Endothelial cell of umbilical vein (primary cell): Measurements from ENCODE around the gene C19orf85. TPM values are rescaled to one million over a fixed set of nuclear protein-coding genes. Genes with fewer than 3 reads are reported as not detected.
A peak's percentile ranks its signal among the peaks of the same experiment; 100 is the strongest.

ENCODE experiments used
- BruUV-seq: library from RNA; stranded (reverse); fragments of 400-500 nt; replicated peaks from 2 replicates; lab custom pipeline; 2021; lab: Mats Ljungman, UMichigan
- CTCF ChIA-PET: fragments of 300-600, 350-600 bp; sonication (Branson Sonifier 250); formaldehyde crosslinking; loops from one replicate; lab custom pipeline; 2021; ENCODE audit warnings: antibody characterized with exemption, inconsistent platforms; lab: Charles Lee
- POLR2A ChIA-PET: fragments of 300-600, 350-600 bp; sonication (Branson Sonifier 250); formaldehyde crosslinking; loops from one replicate; lab custom pipeline; 2021; ENCODE audit warnings: antibody characterized with exemption, inconsistent platforms; lab: Charles Lee
- DNase-seq: peaks from one replicate; pipeline ENCODE4 v3.0.0-alpha.2; 2011; ENCODE audit warnings: low read depth, low spot score
- FAIRE-seq: peaks from 2 replicates; lab custom pipeline; 2011; peaks lifted over from hg19 to GRCh38; lab: Jason Lieb, UNC
- H2AFZ ChIP-seq: 2 replicates; pipeline ENCODE4 v1.6.0; 2012; ENCODE audit warnings: low read depth, low read length, control low read depth, inconsistent platforms
- H3K27ac ChIP-seq: 2 replicates; pipeline ENCODE4 v1.5.1; 2011; ENCODE audit warnings: low read depth, mild to moderate bottlenecking, control low read depth, low read length, moderate library complexity; ENCODE audit not compliant: insufficient read depth
- H3K27me3 ChIP-seq, 2 experiments: 2 replicates each; pipeline versions ENCODE4 v1.6.0 to v1.6.1; 2011; ENCODE audit warnings: low read length in 2 of 2, mixed read lengths in 1 of 2; ENCODE audit not compliant: control insufficient read depth in 2 of 2, insufficient read depth in 2 of 2
- H3K36me3 ChIP-seq, 2 experiments: 2 replicates in 1 of 2; 3 replicates in 1 of 2; pipeline ENCODE4 v1.5.1; 2011; ENCODE audit warnings: low read length in 2 of 2, mild to moderate bottlenecking in 1 of 2, moderate library complexity in 1 of 2; ENCODE audit not compliant: control insufficient read depth in 2 of 2, insufficient read depth in 2 of 2; ENCODE audit errors: extremely low read depth in 1 of 2
- H3K4me1 ChIP-seq: 3 replicates; pipeline ENCODE4 v1.5.1; 2011; ENCODE audit warnings: mild to moderate bottlenecking, low read length; ENCODE audit not compliant: control insufficient read depth, insufficient read depth; ENCODE audit errors: extremely low read depth
- H3K4me2 ChIP-seq: 2 replicates; pipeline ENCODE4 v1.6.1; 2011; ENCODE audit warnings: low read length, control low read depth, mixed read lengths; ENCODE audit not compliant: insufficient read depth
- H3K4me3 ChIP-seq, 3 experiments: fragments of 200-600 bp in 1 of 3; sonication (generic), shearing (Covaris generic) in 1 of 3; replicated peaks in 1 of 3; 2 replicates each; pipeline ENCODE4 v1.5.1; 2011 to 2016; ENCODE audit warnings: control low read depth in 3 of 3, low read length in 3 of 3, mild to moderate bottlenecking in 2 of 3, inconsistent platforms in 1 of 3, low read depth in 1 of 3, moderate library complexity in 1 of 3; ENCODE audit not compliant: insufficient read depth in 1 of 3
- H3K79me2 ChIP-seq: 2 replicates; pipeline ENCODE4 v1.6.0; 2012; ENCODE audit warnings: low read length, inconsistent platforms; ENCODE audit not compliant: control insufficient read depth, insufficient read depth
- H3K9ac ChIP-seq: replicated peaks from 2 replicates; pipeline ENCODE3; 2011; ENCODE audit warnings: low read length, control low read depth; ENCODE audit not compliant: insufficient read depth; ENCODE audit errors: extremely low read depth
- H3K9me1 ChIP-seq: replicated peaks from 3 replicates; pipeline ENCODE4 v1.6.0; 2011; ENCODE audit warnings: mild to moderate bottlenecking, low read length; ENCODE audit not compliant: control insufficient read depth, insufficient read depth; ENCODE audit errors: extremely low read depth
- H3K9me3 ChIP-seq: replicated peaks from 2 replicates; pipeline ENCODE4 v1.5.1; 2012; ENCODE audit warnings: low read length, inconsistent platforms; ENCODE audit not compliant: control insufficient read depth, insufficient read depth
- H4K20me1 ChIP-seq: replicated peaks from 2 replicates; pipeline ENCODE3; 2011; ENCODE audit warnings: mild to moderate bottlenecking, low read length; ENCODE audit not compliant: control insufficient read depth, insufficient read depth; ENCODE audit errors: extremely low read depth
- EZH2 ChIP-seq: IDR thresholded peaks from 2 replicates; pipeline ENCODE4 v1.6.1; 2012; ENCODE audit warnings: borderline replicate concordance, low read depth, mild to moderate bottlenecking, moderate library complexity, low read length, inconsistent platforms; ENCODE audit not compliant: severe bottlenecking
- FOS ChIP-seq: IDR thresholded peaks from 2 replicates; pipeline ENCODE4 v1.6.1; 2011; ENCODE audit warnings: mild to moderate bottlenecking, low read length, moderate library complexity, borderline replicate concordance; ENCODE audit not compliant: insufficient read depth
- GATA2 ChIP-seq: IDR thresholded peaks from 2 replicates; pipeline ENCODE4 v1.7.0; 2011; ENCODE audit warnings: low read depth, mild to moderate bottlenecking, moderate library complexity, mixed read lengths, low read length; ENCODE audit not compliant: insufficient read length, insufficient read depth
- JUN ChIP-seq: IDR thresholded peaks from 2 replicates; pipeline ENCODE4 v1.6.1; 2011; ENCODE audit warnings: borderline replicate concordance, low read depth; ENCODE audit not compliant: insufficient read length, insufficient read depth
- POLR2A ChIP-seq: IDR thresholded peaks from 2 replicates; pipeline ENCODE4 v1.6.1; 2012; ENCODE audit warnings: low read depth, mild to moderate bottlenecking, control low read depth, low read length
- POLR2AphosphoS5 ChIP-seq: IDR thresholded peaks from 2 replicates; pipeline ENCODE4 v1.6.1; 2012; ENCODE audit warnings: low read depth, mild to moderate bottlenecking, control low read depth, low read length, moderate library complexity; ENCODE audit not compliant: insufficient read depth
- dilution Hi-C: fragments of 300-500 bp; cut with MboI; formaldehyde crosslinking; loops from one replicate; pipeline ENCODE4 v1.15.0; 2019; ENCODE audit warnings: low sequenced_read_pairs; ENCODE audit not compliant: extremely low pct_ligation_motif_present
- intact Hi-C: fragments of 100-400 bp; cut with micrococcal nuclease; formaldehyde crosslinking; loops from one replicate; pipeline ENCODE4 v1.10.0; 2022
- polyA plus RNA-seq, 4 experiments: library from polyadenylated mRNA; depleted of rRNA in 3 of 4; stranded (reverse) in 3 of 4; unstranded in 1 of 4; fragments of >200 nt; gene quantifications; 2 replicates each; pipeline versions ENCODE4 v1.2.1 to v1.2.3, GENCODE V29; 2011 to 2012; ENCODE audit warnings: missing spikeins in 1 of 4
- total RNA-seq: library from RNA; stranded (reverse); gene quantifications from 2 replicates; pipeline ENCODE4 v1.2.3, GENCODE V29; 2021
- TF ChIP-seq, protein P1 (sequence below): IDR thresholded peaks from 2 replicates; pipeline ENCODE4 v1.6.1; 2011; ENCODE audit not compliant: insufficient read depth, insufficient read length
- TF ChIP-seq, protein P2 (sequence below), 2 donors: IDR thresholded peaks; 1 replicate in 1 of 2; 2 replicates in 1 of 2; pipeline ENCODE4 v1.5.1; 2011; ENCODE audit warnings: low read length in 2 of 2, mild to moderate bottlenecking in 2 of 2, moderate library complexity in 2 of 2, control low read depth in 1 of 2, inconsistent platforms in 1 of 2, low read depth in 1 of 2; ENCODE audit not compliant: insufficient read depth in 1 of 2; ENCODE audit errors: extremely low read depth in 1 of 2

Gene C19orf85
- total and polyA plus RNA-seq, 2 donors (not counting 3 experiments of a cell fraction or from before 2014, with no cell fraction given): not detected

GRCh38 chr19:55504252-55504603, 39.7 kb upstream of the C19orf85 start:
- no peak for DNase-seq
- no TSS peak for BruUV-seq
- Histone ChIP-seq H3K9ac (no peak overlapping the region), H3K9me3 (no peaks in the 10 kb centered on the region), H3K9me1 (no peaks in the 10 kb centered on the region), H3K4me1 (no peaks in the 10 kb centered on the region), H2AFZ (no peak overlapping the region), H3K4me3 (no peak overlapping the region), H3K36me3 (no peaks in the 10 kb centered on the region), H3K27ac (no peak overlapping the region), H3K4me2 (no peak overlapping the region), H3K79me2 (no peaks in the 10 kb centered on the region), H3K27me3 (peaks cover 0 to 1% of the 10 kb centered on the region in 2 experiments), H4K20me1 (no peaks in the 10 kb centered on the region)
- TF ChIP-seq GATA2 (no peak), POLR2A (no peak), POLR2AphosphoS5 (no peak)
- TF ChIP-seq, protein P1, sequence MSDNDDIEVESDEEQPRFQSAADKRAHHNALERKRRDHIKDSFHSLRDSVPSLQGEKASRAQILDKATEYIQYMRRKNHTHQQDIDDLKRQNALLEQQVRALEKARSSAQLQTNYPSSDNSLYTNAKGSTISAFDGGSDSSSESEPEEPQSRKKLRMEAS: no peak
- CTCF ChIA-PET: interaction anchor here (0.6 to 5.4 kb wide), 48 partner anchors 8 to 623 kb away, joined by 3 to 298 read pairs (median 5); partner anchors contain the start of genes FIZ1, ISOC2, KMT5C and NAT14
- dilution Hi-C loops (no loop called here), intact Hi-C loops (loop anchor here (1.0 to 2.0 kb wide), 4 partner anchors 17 to 363 kb away; no protein-coding TSS in a partner anchor)
- POLR2A ChIA-PET: interaction anchor here (0.7 to 1.4 kb wide), 3 partner anchors 16 to 37 kb away, joined by 3 to 7 read pairs (median 5); partner anchors contain the start of gene ZNF628
- FAIRE-seq: no peak

- H3K9ac ChIP-seq: no peak overlapping the region
- H3K4me1 ChIP-seq: no peaks in the 10 kb centered on the region
These were observed 39.1 kb upstream of the C19orf85 start for GRCh38 chr19:55503502-55504251.

More at GRCh38 chr19:55503502-55504251, 39.1 kb upstream of the C19orf85 start:
- no peaks in the 10 kb centered on the region for H3K9me3 ChIP-seq
- H3K27me3 ChIP-seq: no peaks in the 10 kb centered on the region
- FAIRE-seq (peak; percentile 87), DNase-seq (peak; percentile 95)
- no peak overlapping the region for H3K4me2 ChIP-seq
- H3K4me3 ChIP-seq: peak overlapping the region in 1 of 3 experiments; percentile 26
- peak overlapping the region; percentile 89 for H2AFZ ChIP-seq
- POLR2A ChIA-PET: interaction anchor here (0.7 to 1.4 kb wide), 3 partner anchors 15 to 36 kb away, joined by 3 to 7 read pairs (median 5); partner anchors contain the start of gene ZNF628
- H3K79me2 ChIP-seq: no peaks in the 10 kb centered on the region
- no peaks in the 10 kb centered on the region for H3K9me1 ChIP-seq
- no peak overlapping the region for H3K27ac ChIP-seq
- no peaks in the 10 kb centered on the region for H4K20me1 ChIP-seq
- intact Hi-C loops: loop anchor here (1.0 to 2.0 kb wide), 6 partner anchors 16 to 362 kb away; no protein-coding TSS in a partner anchor
- dilution Hi-C loops: no loop called here
- CTCF ChIA-PET: interaction anchor here (0.5 to 5.4 kb wide), 58 partner anchors 9 to 1944 kb away, joined by 3 to 298 read pairs (median 4); partner anchors contain the start of genes FIZ1, HSPBP1, ISOC2 and KMT5C
- TF ChIP-seq, protein P2, sequence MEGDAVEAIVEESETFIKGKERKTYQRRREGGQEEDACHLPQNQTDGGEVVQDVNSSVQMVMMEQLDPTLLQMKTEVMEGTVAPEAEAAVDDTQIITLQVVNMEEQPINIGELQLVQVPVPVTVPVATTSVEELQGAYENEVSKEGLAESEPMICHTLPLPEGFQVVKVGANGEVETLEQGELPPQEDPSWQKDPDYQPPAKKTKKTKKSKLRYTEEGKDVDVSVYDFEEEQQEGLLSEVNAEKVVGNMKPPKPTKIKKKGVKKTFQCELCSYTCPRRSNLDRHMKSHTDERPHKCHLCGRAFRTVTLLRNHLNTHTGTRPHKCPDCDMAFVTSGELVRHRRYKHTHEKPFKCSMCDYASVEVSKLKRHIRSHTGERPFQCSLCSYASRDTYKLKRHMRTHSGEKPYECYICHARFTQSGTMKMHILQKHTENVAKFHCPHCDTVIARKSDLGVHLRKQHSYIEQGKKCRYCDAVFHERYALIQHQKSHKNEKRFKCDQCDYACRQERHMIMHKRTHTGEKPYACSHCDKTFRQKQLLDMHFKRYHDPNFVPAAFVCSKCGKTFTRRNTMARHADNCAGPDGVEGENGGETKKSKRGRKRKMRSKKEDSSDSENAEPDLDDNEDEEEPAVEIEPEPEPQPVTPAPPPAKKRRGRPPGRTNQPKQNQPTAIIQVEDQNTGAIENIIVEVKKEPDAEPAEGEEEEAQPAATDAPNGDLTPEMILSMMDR (IDR thresholded peaks at IDR 0.05; ENCODE audit: extremely low read depth in 1 of 2, insufficient read depth in 1 of 2, low read depth in 1 of 2, low read length in 2 of 2): peak; percentile 96 to 98
- TF ChIP-seq EZH2: no peak
- no peak for TF ChIP-seq JUN
- TF ChIP-seq FOS: no peak
- TF ChIP-seq, protein P1: peak; percentile 83
- no TSS peak for BruUV-seq
- H3K36me3 ChIP-seq: no peaks in the 10 kb centered on the region
